ENCODE data around the gene CELF1. TPM values are rescaled to one million over a fixed set of nuclear protein-coding genes. Genes with fewer than 3 reads are reported as not detected.
A peak's percentile ranks its signal among the peaks of the same experiment; 100 is the strongest.

The CELF1 gene
- total RNA-seq, 2 experiments from 2014 or later, result 132 to 143 TPM

GRCh38 chr11:47485107-47485506 is 67.8 kb downstream of the CELF1 start:
- CTCF ChIA-PET, result no interaction called here
- no peak for ATAC-seq

GRCh38 chr11:47483457-47483856 is 69.5 kb downstream of the CELF1 start:
- Mint-ChIP-seq H3K4me3 (no peak overlapping the region), H3K4me1 (peaks cover 11% of the 10 kb centered on the region), H3K27ac (peak overlapping the region; percentile 51), H3K9me3 (ENCODE audit: low read depth) (no peaks in the 10 kb centered on the region), H3K27me3 (no peaks in the 10 kb centered on the region), H3K36me3 (ENCODE audit: low read depth) (peaks cover 61% of the 10 kb centered on the region)
- ChIA-PET CTCF (no interaction called here), POLR2A (interaction anchor here (0.6 kb wide), 2 partner anchors 33 to 220 kb away, joined by 3 to 4 read pairs; no protein-coding TSS in a partner anchor)
- DNase-seq (no peak), ATAC-seq (no peak)
- intact Hi-C loops (cut with DNase I, micrococcal nuclease), result no loop called here

More at GRCh38 chr11:47485107-47485506, 67.8 kb downstream of the CELF1 start:
- no peaks in the 10 kb centered on the region for H3K27me3 Mint-ChIP-seq
- H3K36me3 Mint-ChIP-seq (ENCODE audit: low read depth), result peaks cover 57% of the 10 kb centered on the region
- H3K4me3 Mint-ChIP-seq, result no peak overlapping the region
- intact Hi-C loops (cut with DNase I, micrococcal nuclease), result no loop called here
- POLR2A ChIA-PET, result no interaction called here
- H3K4me1 Mint-ChIP-seq, result peaks cover 20% of the 10 kb centered on the region
- H3K27ac Mint-ChIP-seq, result no peak overlapping the region
- H3K9me3 Mint-ChIP-seq (ENCODE audit: low read depth), result no peaks in the 10 kb centered on the region
- no peak for DNase-seq

GRCh38 chr11:47480762-47481161 is 72.2 kb downstream of the CELF1 start:
- DNase-seq (no peak), ATAC-seq (no peak)
- Mint-ChIP-seq H3K36me3 (ENCODE audit: low read depth) (peaks cover 60% of the 10 kb centered on the region), H3K9me3 (ENCODE audit: low read depth) (no peaks in the 10 kb centered on the region), H3K4me3 (no peak overlapping the region), H3K27ac (no peak overlapping the region), H3K27me3 (no peaks in the 10 kb centered on the region), H3K4me1 (peaks cover 16% of the 10 kb centered on the region)
- POLR2A ChIA-PET, result no interaction called here
- CTCF ChIA-PET, result interaction anchor here (0.5 to 0.7 kb wide), 4 partner anchors 74 to 232 kb away, joined by 3 to 4 read pairs (median 3); partner anchors contain the start of gene ACP2
- intact Hi-C loops (cut with DNase I, micrococcal nuclease), result no loop called here

- Mint-ChIP-seq H3K27me3 (no peaks in the 10 kb centered on the region), H3K27ac (no peak overlapping the region), H3K4me1 (peaks cover 16% of the 10 kb centered on the region), H3K9me3 (ENCODE audit: low read depth) (no peaks in the 10 kb centered on the region), H3K4me3 (no peak overlapping the region), H3K36me3 (ENCODE audit: low read depth) (peaks cover 67% of the 10 kb centered on the region)
- DNase-seq (no peak), ATAC-seq (no peak)
- intact Hi-C loops (cut with DNase I, micrococcal nuclease), result no loop called here
- POLR2A ChIA-PET, result no interaction called here
- CTCF ChIA-PET, result interaction anchor here (0.8 to 1.4 kb wide), 4 partner anchors 11 to 139 kb away, joined by 3 to 5 read pairs (median 3); partner anchors contain the start of gene PTPMT1
These were observed 74.1 kb downstream of the CELF1 start for GRCh38 chr11:47478651-47479329.

GRCh38 chr11:47477753-47478152 is 75.2 kb downstream of the CELF1 start:
- Mint-ChIP-seq H3K4me3 (no peak overlapping the region), H3K27ac (peak overlapping the region; percentile 82), H3K4me1 (peaks cover 16% of the 10 kb centered on the region), H3K27me3 (no peaks in the 10 kb centered on the region), H3K9me3 (ENCODE audit: low read depth) (no peaks in the 10 kb centered on the region), H3K36me3 (ENCODE audit: low read depth) (peaks cover 66% of the 10 kb centered on the region)
- no peak for ATAC-seq
- ChIA-PET CTCF (interaction anchor here (1.3 to 1.4 kb wide), 2 partner anchors 13 to 87 kb away, joined by 3 to 5 read pairs; partner anchors contain the start of gene PTPMT1), POLR2A (no interaction called here)
- DNase-seq, result no peak
- intact Hi-C loops (cut with DNase I, micrococcal nuclease), result loop anchor here (1.0 to 2.0 kb wide), 2 partner anchors 38 to 75 kb away; partner anchors contain the start of gene CELF1 (in 1 of the 2)

GRCh38 chr11:47477323-47477722 is 75.6 kb downstream of the CELF1 start:
- Mint-ChIP-seq H3K27me3 (no peaks in the 10 kb centered on the region), H3K4me3 (no peak overlapping the region), H3K9me3 (ENCODE audit: low read depth) (no peaks in the 10 kb centered on the region), H3K36me3 (ENCODE audit: low read depth) (peaks cover 67% of the 10 kb centered on the region), H3K4me1 (peaks cover 16% of the 10 kb centered on the region), H3K27ac (peak overlapping the region; percentile 82)
- ATAC-seq, result peak; percentile 95
- CTCF ChIA-PET, result no interaction called here
- POLR2A ChIA-PET, result interaction anchor here (0.6 kb wide), 1 partner anchor 182 kb away, joined by 3 read pairs; no protein-coding TSS in a partner anchor
- DNase-seq, result peak; percentile 46
- intact Hi-C loops (cut with DNase I, micrococcal nuclease), result loop anchor here (1.0 to 2.0 kb wide), 2 partner anchors 38 to 75 kb away; partner anchors contain the start of gene CELF1 (in 1 of the 2)

GRCh38 chr11:47470671-47471070 is 82.3 kb downstream of the CELF1 start:
- no peaks in the 10 kb centered on the region for H3K9me3 Mint-ChIP-seq (ENCODE audit: low read depth)
- DNase-seq, result no peak
- ATAC-seq, result no peak
- H3K4me1 Mint-ChIP-seq, result peaks cover 5% of the 10 kb centered on the region
- no peaks in the 10 kb centered on the region for H3K27me3 Mint-ChIP-seq
- ChIA-PET CTCF (interaction anchor here (1.5 kb wide), 1 partner anchor 9 kb away, joined by 3 read pairs; no protein-coding TSS in a partner anchor), POLR2A (no interaction called here)
- intact Hi-C loops (cut with DNase I, micrococcal nuclease), result no loop called here
- H3K27ac Mint-ChIP-seq, result peak overlapping the region; percentile 47
- peaks cover 53% of the 10 kb centered on the region for H3K36me3 Mint-ChIP-seq (ENCODE audit: low read depth)
- H3K4me3 Mint-ChIP-seq, result no peak overlapping the region

- Mint-ChIP-seq H3K27ac (peak overlapping the region; percentile 45), H3K36me3 (ENCODE audit: low read depth) (peaks cover 48% of the 10 kb centered on the region), H3K9me3 (ENCODE audit: low read depth) (no peaks in the 10 kb centered on the region), H3K4me3 (no peak overlapping the region), H3K4me1 (peaks cover 5% of the 10 kb centered on the region), H3K27me3 (no peaks in the 10 kb centered on the region)
- ChIA-PET POLR2A (no interaction called here), CTCF (interaction anchor here (1.5 kb wide), 1 partner anchor 10 kb away, joined by 3 read pairs; no protein-coding TSS in a partner anchor)
- ATAC-seq (peak; percentile 14), DNase-seq (no peak)
- intact Hi-C loops (cut with DNase I, micrococcal nuclease), result no loop called here
These were observed 83.4 kb downstream of the CELF1 start for GRCh38 chr11:47469361-47470179.

GRCh38 chr11:47468598-47469214 is 84.2 kb downstream of the CELF1 start:
- H3K4me1 Mint-ChIP-seq, result peaks cover 5% of the 10 kb centered on the region
- H3K27ac Mint-ChIP-seq, result peak overlapping the region; percentile 71
- POLR2A ChIA-PET, result no interaction called here
- ATAC-seq (peak; percentile 40), DNase-seq (no peak)
- H3K27me3 Mint-ChIP-seq, result no peaks in the 10 kb centered on the region
- peaks cover 42% of the 10 kb centered on the region for H3K36me3 Mint-ChIP-seq (ENCODE audit: low read depth)
- intact Hi-C loops (cut with DNase I, micrococcal nuclease), result no loop called here
- CTCF ChIA-PET, result no interaction called here
- no peak overlapping the region for H3K4me3 Mint-ChIP-seq
- H3K9me3 Mint-ChIP-seq (ENCODE audit: low read depth), result no peaks in the 10 kb centered on the region

GRCh38 chr11:47467357-47467756 is 85.6 kb downstream of the CELF1 start:
- H3K36me3 Mint-ChIP-seq (ENCODE audit: low read depth), result peaks cover 30% of the 10 kb centered on the region
- ChIA-PET CTCF (interaction anchor here (0.6 kb wide), 1 partner anchor 642 kb away, joined by 3 read pairs; no protein-coding TSS in a partner anchor), POLR2A (no interaction called here)
- intact Hi-C loops (cut with DNase I, micrococcal nuclease), result no loop called here
- H3K27me3 Mint-ChIP-seq, result no peaks in the 10 kb centered on the region
- ATAC-seq, result no peak
- H3K4me3 Mint-ChIP-seq, result no peak overlapping the region
- peak overlapping the region; percentile 26 for H3K27ac Mint-ChIP-seq
- peaks cover 5% of the 10 kb centered on the region for H3K4me1 Mint-ChIP-seq
- H3K9me3 Mint-ChIP-seq (ENCODE audit: low read depth), result no peaks in the 10 kb centered on the region
- no peak for DNase-seq

GRCh38 chr11:47466701-47467250 is 86.2 kb downstream of the CELF1 start:
- intact Hi-C loops (cut with DNase I, micrococcal nuclease), result no loop called here
- no peaks in the 10 kb centered on the region for H3K9me3 Mint-ChIP-seq (ENCODE audit: low read depth)
- peaks cover 30% of the 10 kb centered on the region for H3K36me3 Mint-ChIP-seq (ENCODE audit: low read depth)
- no peak for DNase-seq
- H3K27me3 Mint-ChIP-seq, result no peaks in the 10 kb centered on the region
- H3K4me1 Mint-ChIP-seq, result peaks cover 5% of the 10 kb centered on the region
- H3K4me3 Mint-ChIP-seq, result no peak overlapping the region
- ChIA-PET CTCF (interaction anchor here (0.8 to 0.9 kb wide), 2 partner anchors 12 to 317 kb away, joined by 3 to 4 read pairs; no protein-coding TSS in a partner anchor), POLR2A (interaction anchor here (0.6 kb wide), 1 partner anchor 18 kb away, joined by 3 read pairs; no protein-coding TSS in a partner anchor)
- ATAC-seq, result no peak
- H3K27ac Mint-ChIP-seq, result peak overlapping the region; percentile 26

Measured in activated CD4-positive, alpha-beta T cell treated with anti-CD3 and anti-CD28 coated beads for 36 hours (primary cell).